OCI-LY7 (cell line): ENCODE data around the gene ELL. TPM values are rescaled to one million over a fixed set of nuclear protein-coding genes. Genes with fewer than 3 reads are reported as not detected.

Experiments
- BruUV-seq: library from RNA; stranded (reverse); fragments of 400-500 nt; replicated peaks from 2 replicates; lab custom pipeline; 2021; lab: Mats Ljungman, UMichigan
- CTCF ChIA-PET: fragments of 300-600 bp; sonication (Branson Sonifier 250); formaldehyde crosslinking; loops from one replicate; lab custom pipeline; 2022; ENCODE audit warnings: antibody characterized with exemption; ENCODE audit not compliant: unreplicated experiment; lab: Charles Lee
- POLR2A ChIA-PET: fragments of 300-600 bp; sonication (Branson Sonifier 250); formaldehyde crosslinking; loops from one replicate; lab custom pipeline; 2022; ENCODE audit warnings: antibody characterized with exemption; lab: Charles Lee
- DNase-seq: peaks from one replicate; pipeline ENCODE4 v3.0.0-alpha.2; 2015; ENCODE audit warnings: low spot score
- H2AFZ ChIP-seq: fragments of 200-600 bp; sonication (generic), shearing (Covaris generic); 2 replicates; pipeline ENCODE4 v1.6.1; 2014; ENCODE audit warnings: mild to moderate bottlenecking, antibody characterized with exemption, low read length, moderate library complexity
- H3K27ac ChIP-seq: fragments of 200-600 bp; sonication (generic); 2 replicates; pipeline ENCODE4 v1.5.1; 2014; ENCODE audit warnings: mixed run types, low read depth, mild to moderate bottlenecking, moderate library complexity, low read length, inconsistent platforms; ENCODE audit not compliant: poor library complexity, severe bottlenecking
- H3K36me3 ChIP-seq: fragments of 200-600 bp; sonication (generic); 2 replicates; pipeline ENCODE4 v1.6.1; 2014; ENCODE audit warnings: mild to moderate bottlenecking, antibody characterized with exemption, low read length, moderate library complexity, mixed read lengths; ENCODE audit not compliant: insufficient read depth
- H3K4me1 ChIP-seq: fragments of 200-600 bp; sonication (generic); 2 replicates; pipeline ENCODE4 v1.5.1; 2014; ENCODE audit warnings: mild to moderate bottlenecking, low read length; ENCODE audit not compliant: insufficient read depth, poor library complexity, severe bottlenecking
- H3K4me2 ChIP-seq: fragments of 200-600 bp; sonication (generic); 2 replicates; pipeline ENCODE4 v1.6.1; 2014; ENCODE audit warnings: mild to moderate bottlenecking, low read length
- H3K4me3 ChIP-seq: fragments of 200-600 bp; sonication (generic); 2 replicates; pipeline ENCODE4 v1.5.1; 2014; ENCODE audit warnings: mild to moderate bottlenecking, low read depth, low read length; ENCODE audit not compliant: poor library complexity, severe bottlenecking
- H3K79me2 ChIP-seq: fragments of 200-600 bp; sonication (generic); 2 replicates; pipeline ENCODE4 v1.6.1; 2016; ENCODE audit warnings: low read depth, mild to moderate bottlenecking, low read length, moderate library complexity, mixed read lengths; ENCODE audit not compliant: insufficient read depth
- H3K9me2 ChIP-seq: fragments of 200-600 bp; sonication (generic); 2 replicates; pipeline ENCODE4 v1.6.1; 2016; ENCODE audit warnings: mild to moderate bottlenecking, low read length, mixed read lengths; ENCODE audit not compliant: insufficient read depth
- H3K9me3 ChIP-seq: fragments of 200-600 bp; sonication (generic); 2 replicates; pipeline ENCODE4 v1.6.1; 2014; ENCODE audit warnings: mild to moderate bottlenecking, mixed run types, low read length, mixed read lengths
- H4K20me1 ChIP-seq: fragments of 200-600 bp; sonication (generic); 2 replicates; pipeline ENCODE4 v1.6.1; 2014; ENCODE audit warnings: mild to moderate bottlenecking, antibody characterized with exemption, low read length, moderate library complexity, mixed read lengths; ENCODE audit not compliant: insufficient read depth
- EZH2phosphoT487 ChIP-seq: fragments of 200-600 bp; sonication (generic); IDR thresholded peaks from 2 replicates; pipeline ENCODE4 v1.6.1; 2018; ENCODE audit warnings: low read depth, borderline replicate concordance, mild to moderate bottlenecking, mixed run types, antibody characterized with exemption, low read length, moderate library complexity, mixed read lengths
- intact Hi-C: fragments of 100-400 bp; cut with micrococcal nuclease; formaldehyde crosslinking; loops from one replicate; pipeline ENCODE4 v1.10.0; 2022; ENCODE audit not compliant: unreplicated experiment
- total RNA-seq, 2 experiments: library from RNA; depleted of rRNA in 1 of 2; stranded (reverse); fragments of >200 nt in 1 of 2; shearing (Covaris generic) in 1 of 2; gene quantifications; 2 replicates each; pipeline ENCODE4 v1.2.3, GENCODE V29; 2014 to 2022
- TF ChIP-seq, protein P1 (sequence below): fragments of 200-600 bp; sonication (generic); conservative IDR thresholded peaks from 2 replicates; pipeline ENCODE4 v1.5.1; 2014; ENCODE audit warnings: mild to moderate bottlenecking, antibody characterized with exemption, low read length, moderate library complexity, mixed read lengths

Gene ELL
- total RNA-seq, 2 experiments from 2014 or later = 14.4 to 24.6 TPM

DNA sequence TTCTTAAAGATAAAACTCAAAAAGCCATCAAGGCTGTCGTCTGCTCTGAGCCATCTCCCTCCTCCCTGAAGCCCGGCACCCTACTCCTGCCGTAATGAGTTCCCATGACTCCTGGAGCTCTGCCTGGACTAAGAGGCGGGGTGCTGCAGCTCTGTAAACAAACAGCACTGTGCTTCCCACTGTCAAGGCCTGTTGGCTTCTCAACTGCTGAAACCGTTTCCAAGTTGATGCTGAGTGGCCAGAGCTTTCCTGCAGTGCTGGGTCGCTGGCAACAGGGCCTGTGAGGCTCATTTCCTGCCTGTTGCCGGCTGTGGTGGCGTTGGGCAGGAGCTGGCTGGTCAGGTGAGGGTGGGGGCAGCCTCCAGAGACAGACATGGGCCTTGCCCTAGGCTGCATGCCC lies 57.2 kb downstream of the ELL start:
- H3K27ac ChIP-seq = no peak overlapping the region
- no peaks in the 10 kb centered on the region for H3K79me2 ChIP-seq
- H3K4me3 ChIP-seq = no peak overlapping the region
- CTCF ChIA-PET = no interaction called here
- H2AFZ ChIP-seq = no peak overlapping the region
- no peak for DNase-seq
- no peak for TF ChIP-seq EZH2phosphoT487
- TF ChIP-seq, protein P1, sequence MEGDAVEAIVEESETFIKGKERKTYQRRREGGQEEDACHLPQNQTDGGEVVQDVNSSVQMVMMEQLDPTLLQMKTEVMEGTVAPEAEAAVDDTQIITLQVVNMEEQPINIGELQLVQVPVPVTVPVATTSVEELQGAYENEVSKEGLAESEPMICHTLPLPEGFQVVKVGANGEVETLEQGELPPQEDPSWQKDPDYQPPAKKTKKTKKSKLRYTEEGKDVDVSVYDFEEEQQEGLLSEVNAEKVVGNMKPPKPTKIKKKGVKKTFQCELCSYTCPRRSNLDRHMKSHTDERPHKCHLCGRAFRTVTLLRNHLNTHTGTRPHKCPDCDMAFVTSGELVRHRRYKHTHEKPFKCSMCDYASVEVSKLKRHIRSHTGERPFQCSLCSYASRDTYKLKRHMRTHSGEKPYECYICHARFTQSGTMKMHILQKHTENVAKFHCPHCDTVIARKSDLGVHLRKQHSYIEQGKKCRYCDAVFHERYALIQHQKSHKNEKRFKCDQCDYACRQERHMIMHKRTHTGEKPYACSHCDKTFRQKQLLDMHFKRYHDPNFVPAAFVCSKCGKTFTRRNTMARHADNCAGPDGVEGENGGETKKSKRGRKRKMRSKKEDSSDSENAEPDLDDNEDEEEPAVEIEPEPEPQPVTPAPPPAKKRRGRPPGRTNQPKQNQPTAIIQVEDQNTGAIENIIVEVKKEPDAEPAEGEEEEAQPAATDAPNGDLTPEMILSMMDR = no peak
- no peaks in the 10 kb centered on the region for H3K9me2 ChIP-seq
- H4K20me1 ChIP-seq = no peaks in the 10 kb centered on the region
- intact Hi-C loops = no loop called here
- POLR2A ChIA-PET = no interaction called here
- H3K9me3 ChIP-seq = no peaks in the 10 kb centered on the region
- no peaks in the 10 kb centered on the region for H3K4me1 ChIP-seq
- no peak overlapping the region for H3K4me2 ChIP-seq
- BruUV-seq = no TSS peak
- H3K36me3 ChIP-seq = peaks cover 33% of the 10 kb centered on the region

DNA sequence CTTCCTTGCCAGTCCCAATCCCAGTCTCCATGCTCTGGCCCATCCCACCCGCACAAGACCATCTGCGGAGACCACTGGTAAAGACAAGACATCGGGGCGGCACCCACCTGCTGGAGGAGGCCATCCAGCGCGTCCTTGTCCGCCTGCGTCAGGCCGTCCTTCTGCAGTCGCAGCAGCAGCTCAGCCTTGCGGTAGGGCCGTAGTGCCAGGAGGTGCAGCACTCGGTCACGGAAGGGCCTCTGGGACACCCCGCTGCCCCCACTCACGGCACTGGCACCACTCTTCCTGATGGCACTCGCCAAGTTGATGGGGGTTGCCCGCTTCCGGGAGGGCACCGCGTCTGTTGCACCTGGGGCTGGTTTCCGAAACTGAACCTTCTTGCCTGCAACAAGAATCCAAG lies 60.4 kb downstream of the ELL start:
- Histone ChIP-seq H3K79me2 (no peaks in the 10 kb centered on the region), H4K20me1 (no peaks in the 10 kb centered on the region), H2AFZ (no peak overlapping the region), H3K36me3 (peaks cover 40% of the 10 kb centered on the region), H3K27ac (no peak overlapping the region), H3K4me3 (no peak overlapping the region), H3K4me2 (no peak overlapping the region), H3K4me1 (no peaks in the 10 kb centered on the region), H3K9me3 (no peaks in the 10 kb centered on the region), H3K9me2 (no peaks in the 10 kb centered on the region)
- TF ChIP-seq EZH2phosphoT487 = no peak
- TF ChIP-seq, protein P1 = no peak
- no peak for DNase-seq
- intact Hi-C loops = no loop called here
- no TSS peak for BruUV-seq
- ChIA-PET CTCF (no interaction called here), POLR2A (no interaction called here)

DNA sequence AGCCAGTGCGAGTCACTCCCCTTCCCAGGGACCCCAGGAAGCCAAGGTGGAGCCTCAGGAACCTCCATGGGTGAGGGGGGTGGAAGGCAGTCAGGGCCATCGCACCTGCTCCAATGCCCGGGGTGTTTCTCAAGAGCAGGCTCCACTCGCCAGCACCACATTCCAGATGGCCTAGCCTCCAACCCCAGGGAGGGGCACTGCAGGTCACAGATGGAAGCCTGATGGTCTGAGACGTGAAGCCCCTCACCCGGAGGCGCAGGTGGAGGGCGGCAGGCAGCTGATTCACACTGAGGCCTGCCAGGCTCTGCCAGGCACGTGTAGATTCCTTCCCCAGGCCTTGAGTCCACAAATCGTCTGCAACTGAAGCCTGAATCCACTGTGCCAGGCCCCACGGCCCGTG lies 61.0 kb downstream of the ELL start:
- intact Hi-C loops = no loop called here
- H4K20me1 ChIP-seq = no peaks in the 10 kb centered on the region

More for the DNA sequence above, 61.0 kb downstream of the ELL start:
- no peaks in the 10 kb centered on the region for H3K9me2 ChIP-seq
- H3K4me1 ChIP-seq = no peaks in the 10 kb centered on the region
- BruUV-seq = no TSS peak
- no peak overlapping the region for H3K27ac ChIP-seq
- H3K36me3 ChIP-seq = peaks cover 45% of the 10 kb centered on the region
- TF ChIP-seq, protein P1 = no peak
- TF ChIP-seq EZH2phosphoT487 = no peak
- no peak overlapping the region for H3K4me2 ChIP-seq
- ChIA-PET POLR2A (no interaction called here), CTCF (no interaction called here)
- no peak overlapping the region for H2AFZ ChIP-seq
- no peak for DNase-seq
- H3K4me3 ChIP-seq = no peak overlapping the region
- no peaks in the 10 kb centered on the region for H3K9me3 ChIP-seq
- no peaks in the 10 kb centered on the region for H3K79me2 ChIP-seq
